Heart left ventricle (tissue), 16 donors: Measurements from ENCODE around the gene SH3BGRL3. TPM values are rescaled to one million over a fixed set of nuclear protein-coding genes. Genes with fewer than 3 reads are reported as not detected.

ENCODE experiments used
- ATAC-seq, 4 donors: fragments of 200-7000 bp; cut with Tn5 transposase; one replicate each; pipeline ENCODE4 v1.9.1; 2020 to 2022; ENCODE audit warnings: moderate library complexity in 4 of 4, mild to moderate bottlenecking in 3 of 4, moderate number of reproducible peaks in 1 of 4
- DNase-seq, 5 donors: peaks; one replicate each; pipeline ENCODE4 v3.0.0-alpha.2; 2020
- H3K27ac ChIP-seq, 12 donors: fragments of 200-600 bp; sonication (generic) in 4 of 12; one replicate each; pipeline versions ENCODE4 v1.5.0 to v1.8.0; 2016 to 2022; ENCODE audit warnings: mild to moderate bottlenecking in 2 of 12
- H3K27me3 ChIP-seq, 9 donors: fragments of 200-600 bp; sonication (generic) in 2 of 9; one replicate each; pipeline versions ENCODE4 v1.5.1 to v1.8.0; 2016 to 2022; ENCODE audit warnings: mild to moderate bottlenecking in 3 of 9
- H3K36me3 ChIP-seq, 9 donors: fragments of 200-600 bp; sonication (generic) in 2 of 9; one replicate each; pipeline versions ENCODE4 v1.5.0 to v1.8.0; 2018 to 2022; ENCODE audit warnings: mild to moderate bottlenecking in 2 of 9
- H3K4me1 ChIP-seq, 12 donors: fragments of 200-600 bp; sonication (generic) in 4 of 12; one replicate each; pipeline versions ENCODE4 v1.5.0 to v1.8.0; 2016 to 2022; ENCODE audit warnings: mild to moderate bottlenecking in 3 of 12
- H3K4me3 ChIP-seq, 12 donors: fragments of 200-600 bp; sonication (generic) in 4 of 12; one replicate each; pipeline versions ENCODE4 v1.5.0 to v1.8.0; 2017 to 2022; ENCODE audit warnings: mild to moderate bottlenecking in 9 of 12, moderate library complexity in 4 of 12
- H3K9me3 ChIP-seq, 12 donors: fragments of 200-600 bp; sonication (generic) in 4 of 12; one replicate each; pipeline versions ENCODE4 v1.5.0 to v1.8.0; 2016 to 2022; ENCODE audit warnings: mild to moderate bottlenecking in 1 of 12
- POLR2A ChIP-seq, 2 donors: fragments of 450-650 bp; IDR thresholded peaks; one replicate each; pipeline ENCODE4 v1.6.1; 2017; ENCODE audit warnings: antibody characterized with exemption in 2 of 2, mild to moderate bottlenecking in 2 of 2, moderate library complexity in 2 of 2
- WGBS, 4 donors: extraction: QIAGEN DNeasy Blood & Tissue Kit in 2 of 4; methylation state at CpG; one replicate each; pipeline versions ENCODE4 v1.1.5 to v1.1.7; 2013 to 2018; 5-methylcytosine and 5-hydroxymethylcytosine counted together
- intact Hi-C, 10 donors: fragments of 100-400 bp; cut with DNase I; formaldehyde crosslinking; loops; one replicate each; pipeline versions ENCODE4 v1.11.1 to v1.14.2; 2022
- polyA plus RNA-seq, 2 donors: library from polyadenylated mRNA; stranded (reverse); fragments of 200-250 nt; gene quantifications; one replicate each; pipeline ENCODE4 v1.2.3, GENCODE V29; 2013
- total RNA-seq, 9 donors: library from RNA; depleted of rRNA in 2 of 9; stranded (reverse); fragments of >200 nt in 2 of 9; fragmentation: NEBNext Ultra II Directional in 3 of 9; extraction: Animal tissue kit (Norgen Biotek cat#: 25700) in 3 of 9; gene quantifications; one replicate each; pipeline versions ENCODE4 v1.1.0 to v1.2.4, GENCODE V29; 2016 to 2023
- TF ChIP-seq, protein P1 (sequence below), 12 donors: fragments of 200-600 bp; sonication (generic) in 4 of 12; IDR thresholded peaks; one replicate each; pipeline versions ENCODE4 v1.5.0 to v1.8.0; 2018 to 2022; ENCODE audit warnings: antibody characterized with exemption in 12 of 12, mild to moderate bottlenecking in 5 of 12
- donor health status: ischemic (EF 13 %, LVEDD 7.1; RV severe dilation, severe dysfunction).
- donor health status: healthy with polysubstance abuse.
- donor health status: DM: no; HTN: yes; CAD: no.
- donor health status: DM: no; HTN: no; CAD: no.
- donor health status: ischemic (EF 25% LVEDD 6.9; RV normal size, moderate dysfunction).
- donor health status: ischemic (EF 25% LVEDD 5.7; RV mildly dilated, moderate dysfunction).
- donor health status: healthy.
- donor health status: DM: yes; HTN: yes; CAD: no.
- donor health status: ischemic (EF 35%, LVEDD 5.7; RV mildly dilated, moderate dysfunction).
- donor health status: nonischemic (EF 11% LVEDD 7.7; RV severe dilation, severe dysfunction).
- donor health status: DM: yes; HTN: yes; CAD: no.
- donor health status: PGD.
- donor health status: ischemic (EF 29% LVEDD 5.4; RV normal size, mild dysfunction).
- donor health status: nonischemic (EF 23%, LVEDD 6.1; RV moderate dilation, normal function).

Gene SH3BGRL3
- total and polyA plus RNA-seq, 11 donors = 22.4 to 234 (median 43.8) TPM

DNA sequence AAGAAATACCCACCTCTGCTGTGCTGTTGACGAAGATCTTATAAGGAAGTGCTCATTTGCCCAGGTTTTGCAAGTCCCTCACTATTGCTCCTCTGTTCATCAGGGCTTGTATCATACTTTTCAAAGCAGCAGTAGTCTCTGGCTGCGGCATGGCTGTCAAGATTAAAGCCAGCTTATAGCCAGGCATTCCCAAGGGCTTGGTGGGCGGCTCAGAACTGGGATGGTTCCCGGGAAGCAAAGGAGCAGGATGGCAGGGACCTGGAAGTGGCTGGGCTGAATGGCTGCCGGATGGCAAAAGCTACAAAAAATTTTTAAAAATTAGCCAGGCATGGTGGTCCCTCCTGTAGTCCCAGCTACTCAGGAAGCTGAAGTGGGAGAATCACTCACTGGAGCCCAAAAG is 16.7 kb upstream of the SH3BGRL3 start:
- no peak overlapping the region for H3K27ac ChIP-seq
- H3K36me3 ChIP-seq = peaks cover 0 to 96% (median 71%) of the 10 kb centered on the region in 9 donors
- no peaks in the 10 kb centered on the region for H3K27me3 ChIP-seq
- intact Hi-C loops = no loop called here
- no peak overlapping the region for H3K4me3 ChIP-seq
- no peaks in the 10 kb centered on the region for H3K9me3 ChIP-seq
- no peak for ATAC-seq
- WGBS, 4 donors = 75 to 91% (median 89%) methylated on average over 5 of the region's 5 CpGs
- TF ChIP-seq POLR2A (IDR thresholded peaks at IDR 0.05) = no peak
- TF ChIP-seq, protein P1, sequence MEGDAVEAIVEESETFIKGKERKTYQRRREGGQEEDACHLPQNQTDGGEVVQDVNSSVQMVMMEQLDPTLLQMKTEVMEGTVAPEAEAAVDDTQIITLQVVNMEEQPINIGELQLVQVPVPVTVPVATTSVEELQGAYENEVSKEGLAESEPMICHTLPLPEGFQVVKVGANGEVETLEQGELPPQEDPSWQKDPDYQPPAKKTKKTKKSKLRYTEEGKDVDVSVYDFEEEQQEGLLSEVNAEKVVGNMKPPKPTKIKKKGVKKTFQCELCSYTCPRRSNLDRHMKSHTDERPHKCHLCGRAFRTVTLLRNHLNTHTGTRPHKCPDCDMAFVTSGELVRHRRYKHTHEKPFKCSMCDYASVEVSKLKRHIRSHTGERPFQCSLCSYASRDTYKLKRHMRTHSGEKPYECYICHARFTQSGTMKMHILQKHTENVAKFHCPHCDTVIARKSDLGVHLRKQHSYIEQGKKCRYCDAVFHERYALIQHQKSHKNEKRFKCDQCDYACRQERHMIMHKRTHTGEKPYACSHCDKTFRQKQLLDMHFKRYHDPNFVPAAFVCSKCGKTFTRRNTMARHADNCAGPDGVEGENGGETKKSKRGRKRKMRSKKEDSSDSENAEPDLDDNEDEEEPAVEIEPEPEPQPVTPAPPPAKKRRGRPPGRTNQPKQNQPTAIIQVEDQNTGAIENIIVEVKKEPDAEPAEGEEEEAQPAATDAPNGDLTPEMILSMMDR (IDR thresholded peaks at IDR 0.05) = no peak
- H3K4me1 ChIP-seq = peaks cover 0 to 28% (median 2%) of the 10 kb centered on the region in 12 donors
- no peak for DNase-seq

GRCh38 chr1:26265405-26265804 is 14.5 kb upstream of the SH3BGRL3 start:
- no peaks in the 10 kb centered on the region for H3K27me3 ChIP-seq
- DNase-seq (no peak), ATAC-seq (no peak)
- H3K9me3 ChIP-seq = peaks cover 0 to 5% (median 0%) of the 10 kb centered on the region in 12 donors
- peaks cover 0 to 96% (median 69%) of the 10 kb centered on the region in 9 donors for H3K36me3 ChIP-seq
- intact Hi-C loops = no loop called here
- H3K4me3 ChIP-seq = no peak overlapping the region
- H3K4me1 ChIP-seq = peaks cover 0 to 15% (median 0%) of the 10 kb centered on the region in 12 donors
- WGBS, 4 donors = 92 to 100% (median 100%) methylated on average over 1 of the region's 1 CpG
- no peak overlapping the region for H3K27ac ChIP-seq
- TF ChIP-seq POLR2A (IDR thresholded peaks at IDR 0.05) = no peak
- TF ChIP-seq, protein P1 (IDR thresholded peaks at IDR 0.05) = no peak

GRCh38 chr1:26268290-26269197 is 11.3 kb upstream of the SH3BGRL3 start:
- no peak overlapping the region for H3K27ac ChIP-seq
- peaks cover 0 to 89% (median 64%) of the 10 kb centered on the region in 9 donors for H3K36me3 ChIP-seq
- H3K4me3 ChIP-seq = no peak overlapping the region
- intact Hi-C loops = no loop called here
- TF ChIP-seq, protein P1 (IDR thresholded peaks at IDR 0.05) = no peak
- no peak for TF ChIP-seq POLR2A (IDR thresholded peaks at IDR 0.05)
- WGBS, 4 donors = 96 to 99% (median 97%) methylated on average over 9 of the region's 9 CpGs
- H3K27me3 ChIP-seq = no peaks in the 10 kb centered on the region
- no peak for DNase-seq
- no peak for ATAC-seq
- peaks cover 0 to 5% (median 0%) of the 10 kb centered on the region in 12 donors for H3K9me3 ChIP-seq
- H3K4me1 ChIP-seq = peaks cover 0 to 7% (median 0%) of the 10 kb centered on the region in 12 donors

GRCh38 chr1:26269198-26269550 is 10.7 kb upstream of the SH3BGRL3 start:
- H3K4me3 ChIP-seq = no peak overlapping the region
- ATAC-seq (no peak), DNase-seq (no peak)
- no peak overlapping the region for H3K27ac ChIP-seq
- peaks cover 0 to 8% (median 0%) of the 10 kb centered on the region in 12 donors for H3K4me1 ChIP-seq
- TF ChIP-seq POLR2A (IDR thresholded peaks at IDR 0.05) = no peak
- intact Hi-C loops = no loop called here
- no peaks in the 10 kb centered on the region for H3K27me3 ChIP-seq
- 97 to 100% (median 98%) methylated on average over 4 of the region's 4 CpGs for WGBS, 4 donors
- H3K36me3 ChIP-seq = peaks cover 0 to 88% (median 60%) of the 10 kb centered on the region in 9 donors
- H3K9me3 ChIP-seq = peaks cover 0 to 5% (median 0%) of the 10 kb centered on the region in 12 donors
